ENCODE measurements around the gene ACTR1B.
A peak's percentile ranks its signal among the peaks of the same experiment; 100 is the strongest.
"Not testable (repeated sequence)": the region's sequence is repeated elsewhere in the genome, so short reads cannot be mapped to it uniquely, and the experiment has no call there.

The ACTR1B gene

GRCh38 chr2:97673915-97674283, 10.1 kb upstream of the ACTR1B start:
- DNase-seq (ENCODE audit: low read depth) = no peak
- no peak for TF ChIP-seq CTCF (IDR thresholded peaks at IDR 0.05; ENCODE audit: low read depth, low read length, missing control alignments)
- no peak overlapping the region for H3K4me3 ChIP-seq (ENCODE audit: low read depth, low read length)
- in situ Hi-C loops (cut with HindIII; ENCODE audit: low sequenced_read_pairs) = no loop called here

- no peak overlapping the region for H3K4me3 ChIP-seq (ENCODE audit: low read depth, low read length)
- in situ Hi-C loops (cut with HindIII; ENCODE audit: low sequenced_read_pairs) = no loop called here
- no peak for DNase-seq (ENCODE audit: low read depth)
- no peak for TF ChIP-seq CTCF (IDR thresholded peaks at IDR 0.05; ENCODE audit: low read depth, low read length, missing control alignments)
Measured at GRCh38 chr2:97673182-97673914, 9.5 kb upstream of the ACTR1B start.

- in situ Hi-C loops (cut with HindIII; ENCODE audit: low sequenced_read_pairs); DNase-seq (ENCODE audit: low read depth); H3K4me3 ChIP-seq (ENCODE audit: low read depth, low read length): not testable (repeated sequence)
Measured at GRCh38 chr2:97672606-97673140, 8.8 kb upstream of the ACTR1B start.

- in situ Hi-C loops (cut with HindIII; ENCODE audit: low sequenced_read_pairs) = no loop called here
- H3K4me3 ChIP-seq (ENCODE audit: low read depth, low read length) = no peak overlapping the region
- DNase-seq (ENCODE audit: low read depth) = no peak
- TF ChIP-seq CTCF (IDR thresholded peaks at IDR 0.05; ENCODE audit: low read depth, low read length, missing control alignments) = no peak
Measured at GRCh38 chr2:97671526-97671925, 7.7 kb upstream of the ACTR1B start.

GRCh38 chr2:97670471-97670870, 6.6 kb upstream of the ACTR1B start:
- TF ChIP-seq CTCF (IDR thresholded peaks at IDR 0.05; ENCODE audit: low read depth, low read length, missing control alignments) = no peak
- in situ Hi-C loops (cut with HindIII; ENCODE audit: low sequenced_read_pairs) = no loop called here
- DNase-seq (ENCODE audit: low read depth) = no peak
- no peak overlapping the region for H3K4me3 ChIP-seq (ENCODE audit: low read depth, low read length)

- in situ Hi-C loops (cut with HindIII; ENCODE audit: low sequenced_read_pairs) = no loop called here
- no peak within 1 kb of the TSS for H3K4me3 ChIP-seq (ENCODE audit: low read depth, low read length)
- no peak for TF ChIP-seq CTCF (IDR thresholded peaks at IDR 0.05; ENCODE audit: low read depth, low read length, missing control alignments)
- no peak for DNase-seq (ENCODE audit: low read depth)
Measured at GRCh38 chr2:97669448-97669847, 5.6 kb upstream of the ACTR1B start, which contains the start of gene C2orf92. Gene C2orf92 (plus strand): TSS chr2:97669713. CDS start chr2:97669789, 76 bp downstream.

GRCh38 chr2:97664636-97664970, 759 bp upstream of the ACTR1B start:
- in situ Hi-C loops (cut with HindIII; ENCODE audit: low sequenced_read_pairs) = no loop called here
- no peak for TF ChIP-seq CTCF (IDR thresholded peaks at IDR 0.05; ENCODE audit: low read depth, low read length, missing control alignments)

More at GRCh38 chr2:97664636-97664970, 759 bp upstream of the ACTR1B start:
- peak overlapping the region; percentile 70 for H3K4me3 ChIP-seq (ENCODE audit: low read depth, low read length)
- no peak for DNase-seq (ENCODE audit: low read depth)
